Parathyroid adenoma (tissue), 2 donors: ENCODE measurements around the gene ZNF638.

ENCODE experiments used
- H2AFZ ChIP-seq: fragments of 300-600 bp; sonication (generic); one replicate; pipeline ENCODE4 v1.7.0; 2017; ENCODE audit warnings: antibody characterized with exemption, mild to moderate bottlenecking
- H3K27ac ChIP-seq: fragments of 300-600 bp; sonication (generic); one replicate; pipeline ENCODE4 v1.7.0; 2017
- H3K27me3 ChIP-seq: fragments of 300-600 bp; sonication (generic); one replicate; pipeline ENCODE4 v1.7.0; 2017; ENCODE audit warnings: low read length; ENCODE audit not compliant: control insufficient read depth, insufficient read depth
- H3K36me3 ChIP-seq: fragments of 300-600 bp; sonication (generic); one replicate; pipeline ENCODE4 v1.7.0; 2017; ENCODE audit warnings: low read length; ENCODE audit not compliant: control insufficient read depth, insufficient read depth
- H3K4me1 ChIP-seq: fragments of 300-600 bp; sonication (generic); one replicate; pipeline ENCODE4 v1.7.0; 2017; ENCODE audit warnings: control low read depth
- H3K4me2 ChIP-seq: fragments of 300-600 bp; sonication (generic); one replicate; pipeline ENCODE4 v1.7.0; 2017; ENCODE audit warnings: low read length
- H3K4me3 ChIP-seq: fragments of 300-600 bp; sonication (generic); one replicate; pipeline ENCODE4 v1.7.0; 2017; ENCODE audit warnings: low read depth, low read length
- H3K79me2 ChIP-seq: fragments of 300-600 bp; sonication (generic); one replicate; pipeline ENCODE4 v1.7.0; 2017; ENCODE audit warnings: control low read depth
- H3K9ac ChIP-seq: fragments of 300-600 bp; sonication (generic); one replicate; pipeline ENCODE4 v1.7.0; 2017; ENCODE audit warnings: mild to moderate bottlenecking
- H3K9me3 ChIP-seq: fragments of 300-600 bp; sonication (generic); one replicate; pipeline ENCODE4 v1.7.0; 2017; ENCODE audit warnings: low read length; ENCODE audit not compliant: control insufficient read depth
- TF ChIP-seq, protein P1 (sequence below): fragments of 300-600 bp; sonication (generic); IDR thresholded peaks from one replicate; pipeline ENCODE4 v1.7.0; 2017; ENCODE audit warnings: antibody characterized with exemption, mild to moderate bottlenecking
- donor health status: primary hyperparathyroidism.

The ZNF638 gene

GRCh38 chr2:71291398-71291797 is 40.2 kb upstream of the ZNF638 start:
- H3K79me2 ChIP-seq: no peaks in the 10 kb centered on the region
- H2AFZ ChIP-seq: no peak overlapping the region
- H3K4me2 ChIP-seq: no peak overlapping the region
- TF ChIP-seq, protein P1, sequence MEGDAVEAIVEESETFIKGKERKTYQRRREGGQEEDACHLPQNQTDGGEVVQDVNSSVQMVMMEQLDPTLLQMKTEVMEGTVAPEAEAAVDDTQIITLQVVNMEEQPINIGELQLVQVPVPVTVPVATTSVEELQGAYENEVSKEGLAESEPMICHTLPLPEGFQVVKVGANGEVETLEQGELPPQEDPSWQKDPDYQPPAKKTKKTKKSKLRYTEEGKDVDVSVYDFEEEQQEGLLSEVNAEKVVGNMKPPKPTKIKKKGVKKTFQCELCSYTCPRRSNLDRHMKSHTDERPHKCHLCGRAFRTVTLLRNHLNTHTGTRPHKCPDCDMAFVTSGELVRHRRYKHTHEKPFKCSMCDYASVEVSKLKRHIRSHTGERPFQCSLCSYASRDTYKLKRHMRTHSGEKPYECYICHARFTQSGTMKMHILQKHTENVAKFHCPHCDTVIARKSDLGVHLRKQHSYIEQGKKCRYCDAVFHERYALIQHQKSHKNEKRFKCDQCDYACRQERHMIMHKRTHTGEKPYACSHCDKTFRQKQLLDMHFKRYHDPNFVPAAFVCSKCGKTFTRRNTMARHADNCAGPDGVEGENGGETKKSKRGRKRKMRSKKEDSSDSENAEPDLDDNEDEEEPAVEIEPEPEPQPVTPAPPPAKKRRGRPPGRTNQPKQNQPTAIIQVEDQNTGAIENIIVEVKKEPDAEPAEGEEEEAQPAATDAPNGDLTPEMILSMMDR: no peak
- H3K27ac ChIP-seq: no peak overlapping the region
- H3K9me3 ChIP-seq: no peaks in the 10 kb centered on the region
- no peaks in the 10 kb centered on the region for H3K27me3 ChIP-seq
- H3K4me1 ChIP-seq: no peaks in the 10 kb centered on the region
- no peak overlapping the region for H3K4me3 ChIP-seq
- H3K9ac ChIP-seq: no peak overlapping the region
- H3K36me3 ChIP-seq: no peaks in the 10 kb centered on the region

- Histone ChIP-seq H3K9ac (no peak overlapping the region), H3K27ac (no peak overlapping the region), H3K9me3 (no peaks in the 10 kb centered on the region), H3K4me3 (no peak overlapping the region), H3K4me1 (no peaks in the 10 kb centered on the region), H3K4me2 (no peak overlapping the region), H2AFZ (no peak overlapping the region), H3K36me3 (no peaks in the 10 kb centered on the region), H3K79me2 (no peaks in the 10 kb centered on the region), H3K27me3 (no peaks in the 10 kb centered on the region)
- TF ChIP-seq, protein P1: no peak
Observed at GRCh38 chr2:71292159-71292558, 39.4 kb upstream of the ZNF638 start.

DNA sequence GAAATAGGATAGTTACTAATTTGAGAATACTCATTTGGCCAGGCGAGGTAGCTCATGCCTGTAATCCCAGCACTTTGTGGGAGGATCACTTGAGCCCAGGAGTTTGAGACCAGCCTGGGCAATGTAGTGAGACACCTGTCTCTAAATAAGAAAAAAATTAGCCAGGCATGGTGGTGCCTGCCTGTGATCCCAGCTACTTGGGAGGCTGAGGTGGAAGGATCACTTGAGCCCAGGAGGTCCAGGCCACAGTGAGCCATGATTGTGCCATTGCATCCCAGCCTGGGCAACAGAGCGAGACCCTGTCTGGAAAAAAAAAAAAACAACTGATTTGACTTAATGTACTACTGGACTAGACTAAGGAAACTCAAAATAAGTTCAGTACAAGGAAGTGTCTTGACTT is 32.7 kb upstream of the ZNF638 start:
- Histone ChIP-seq H3K9ac (no peak overlapping the region), H3K4me1 (no peaks in the 10 kb centered on the region), H3K4me2 (no peak overlapping the region), H3K9me3 (no peaks in the 10 kb centered on the region), H3K27me3 (no peaks in the 10 kb centered on the region), H2AFZ (no peak overlapping the region), H3K79me2 (no peaks in the 10 kb centered on the region), H3K27ac (no peak overlapping the region), H3K36me3 (no peaks in the 10 kb centered on the region), H3K4me3 (no peak overlapping the region)
- TF ChIP-seq, protein P1: no peak

- H3K4me3 ChIP-seq: no peak overlapping the region
- no peaks in the 10 kb centered on the region for H3K9me3 ChIP-seq
- no peaks in the 10 kb centered on the region for H3K27me3 ChIP-seq
- H3K27ac ChIP-seq: no peak overlapping the region
- H3K4me1 ChIP-seq: no peaks in the 10 kb centered on the region
- H3K36me3 ChIP-seq: no peaks in the 10 kb centered on the region
- no peak overlapping the region for H3K9ac ChIP-seq
- no peak overlapping the region for H3K4me2 ChIP-seq
- no peaks in the 10 kb centered on the region for H3K79me2 ChIP-seq
- no peak overlapping the region for H2AFZ ChIP-seq
- TF ChIP-seq, protein P1: peak; percentile 83
Observed at GRCh38 chr2:71299507-71299906, 32.1 kb upstream of the ZNF638 start.

DNA sequence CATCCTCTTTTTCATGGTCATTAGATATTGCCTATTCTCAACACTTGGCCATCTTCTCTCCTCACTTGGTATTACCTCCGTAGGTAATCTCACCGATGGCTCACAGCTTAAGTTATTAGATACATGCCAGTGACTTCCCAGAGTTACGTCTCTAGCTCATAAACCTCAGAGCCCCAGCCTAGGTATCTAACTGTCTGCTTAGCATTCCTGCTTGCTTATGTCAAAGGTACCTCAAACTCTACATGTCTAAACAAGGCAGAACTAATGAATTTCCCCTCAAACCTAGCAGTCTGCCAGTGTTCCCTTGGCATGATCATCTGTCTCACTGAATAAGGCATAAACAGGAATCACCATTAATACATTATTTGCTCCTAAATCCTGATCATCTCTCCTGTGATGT is 27.7 kb upstream of the ZNF638 start:
- Histone ChIP-seq H3K9ac (no peak overlapping the region), H3K79me2 (no peaks in the 10 kb centered on the region), H3K27ac (no peak overlapping the region), H3K36me3 (no peaks in the 10 kb centered on the region), H3K4me1 (no peaks in the 10 kb centered on the region), H2AFZ (no peak overlapping the region), H3K27me3 (no peaks in the 10 kb centered on the region), H3K9me3 (no peaks in the 10 kb centered on the region), H3K4me2 (no peak overlapping the region), H3K4me3 (no peak overlapping the region)
- TF ChIP-seq, protein P1: no peak
